GM21576 (cell line): ENCODE results near the gene TM7SF3.

Experiments used
- ATAC-seq: cut with Tn5 transposase; IDR thresholded peaks from one replicate; pipeline ENCODE4 v1.9.1; 2021; ENCODE audit warnings: mild to moderate bottlenecking, moderate library complexity; ENCODE audit not compliant: unreplicated experiment

TM7SF3 gene

DNA sequence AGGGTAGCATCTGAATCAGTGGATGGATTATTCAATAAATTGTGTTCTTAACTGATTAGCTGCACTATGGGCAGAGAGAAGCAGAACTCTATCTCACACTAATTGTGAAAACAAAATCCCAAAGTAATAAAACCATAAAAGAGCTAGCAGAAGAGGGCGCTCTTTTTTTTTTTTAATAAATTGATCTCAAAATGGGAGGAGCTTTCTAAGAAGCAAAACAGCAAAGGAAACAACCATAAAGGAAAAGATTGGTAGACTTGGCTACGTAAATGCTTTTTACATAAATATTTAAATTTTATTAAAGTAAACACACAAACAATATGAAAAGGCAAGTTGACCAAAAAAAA is 1.5 kb upstream of the TM7SF3 start:
- no peak for ATAC-seq

DNA sequence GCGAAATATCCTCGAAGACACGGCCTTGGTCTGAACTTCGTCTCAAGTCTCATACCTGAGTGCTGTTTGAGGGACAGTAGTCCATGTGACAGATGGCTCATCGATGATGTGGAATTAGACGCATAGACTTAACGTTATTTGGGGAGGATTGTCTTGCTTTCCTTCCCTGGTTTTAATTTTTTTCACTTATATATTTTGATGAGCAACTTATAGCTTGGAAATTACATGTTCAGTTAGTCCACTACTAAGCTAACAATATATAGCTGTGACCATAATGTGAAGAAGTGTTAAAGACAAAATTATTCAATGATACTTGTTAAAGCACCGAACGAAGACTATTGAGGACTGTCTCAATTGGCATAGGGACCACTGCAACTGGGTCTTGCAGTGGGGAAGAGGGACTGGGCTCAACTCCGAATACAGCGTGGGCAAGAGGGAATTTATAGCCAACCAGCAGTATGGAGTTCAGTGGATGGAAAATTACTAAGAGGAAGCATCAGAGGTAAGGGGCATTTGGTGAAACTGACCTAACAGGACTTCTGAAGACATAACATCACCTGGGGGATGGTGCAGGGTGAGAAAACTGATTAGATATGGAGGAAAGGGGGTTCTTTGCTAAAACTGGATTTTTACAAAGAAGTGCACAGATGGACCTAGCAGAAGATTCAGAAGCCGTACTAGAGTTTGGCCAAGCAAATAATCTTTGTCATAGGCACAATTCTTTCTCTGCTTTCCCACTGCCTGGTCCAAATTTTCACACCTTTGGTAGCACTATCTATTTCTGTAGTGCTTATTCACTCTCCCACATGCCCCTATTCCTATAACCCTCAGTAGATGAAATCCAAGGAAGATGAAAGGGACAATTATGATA is 910 bp upstream of the TM7SF3 start:
- ATAC-seq: no peak

DNA sequence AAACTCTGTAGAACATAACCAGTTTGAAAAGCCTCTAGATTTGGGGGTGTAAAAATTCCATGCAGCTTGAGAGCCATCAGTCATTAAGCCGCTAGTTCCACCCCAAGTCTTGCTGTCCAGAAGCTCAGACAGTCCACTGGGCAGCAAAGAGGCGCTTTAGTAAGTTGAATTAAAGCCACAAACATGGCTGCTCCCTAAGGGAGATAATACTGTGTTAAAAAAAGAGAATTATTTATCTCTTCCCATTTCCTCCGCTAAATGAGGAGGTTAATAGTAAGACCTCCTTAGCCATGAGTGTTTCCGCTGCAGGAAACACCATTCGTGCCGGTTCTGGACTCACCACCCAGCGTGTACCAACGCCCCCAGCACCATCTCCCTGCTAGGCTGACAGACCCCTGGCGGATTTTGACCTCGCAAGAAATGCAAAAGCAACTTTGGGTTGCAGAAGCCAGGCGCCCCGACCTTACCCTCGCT is 536 bp downstream of the TM7SF3 start:
- peak; percentile 26 for ATAC-seq

DNA sequence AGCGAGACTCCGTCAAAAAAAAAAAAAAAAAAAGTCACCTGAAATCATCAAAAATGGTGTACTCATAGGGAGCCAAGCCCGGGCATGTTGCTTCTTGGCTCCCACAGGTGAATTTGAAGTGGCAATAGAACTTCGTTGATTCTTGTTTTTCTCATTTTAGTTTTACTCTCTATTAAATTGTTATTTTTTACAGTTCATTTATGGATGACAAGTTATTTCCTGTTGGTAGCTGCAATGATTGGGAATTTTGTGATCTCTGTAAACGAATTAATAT is 1.3 kb downstream of the TM7SF3 start:
- no peak for ATAC-seq

DNA sequence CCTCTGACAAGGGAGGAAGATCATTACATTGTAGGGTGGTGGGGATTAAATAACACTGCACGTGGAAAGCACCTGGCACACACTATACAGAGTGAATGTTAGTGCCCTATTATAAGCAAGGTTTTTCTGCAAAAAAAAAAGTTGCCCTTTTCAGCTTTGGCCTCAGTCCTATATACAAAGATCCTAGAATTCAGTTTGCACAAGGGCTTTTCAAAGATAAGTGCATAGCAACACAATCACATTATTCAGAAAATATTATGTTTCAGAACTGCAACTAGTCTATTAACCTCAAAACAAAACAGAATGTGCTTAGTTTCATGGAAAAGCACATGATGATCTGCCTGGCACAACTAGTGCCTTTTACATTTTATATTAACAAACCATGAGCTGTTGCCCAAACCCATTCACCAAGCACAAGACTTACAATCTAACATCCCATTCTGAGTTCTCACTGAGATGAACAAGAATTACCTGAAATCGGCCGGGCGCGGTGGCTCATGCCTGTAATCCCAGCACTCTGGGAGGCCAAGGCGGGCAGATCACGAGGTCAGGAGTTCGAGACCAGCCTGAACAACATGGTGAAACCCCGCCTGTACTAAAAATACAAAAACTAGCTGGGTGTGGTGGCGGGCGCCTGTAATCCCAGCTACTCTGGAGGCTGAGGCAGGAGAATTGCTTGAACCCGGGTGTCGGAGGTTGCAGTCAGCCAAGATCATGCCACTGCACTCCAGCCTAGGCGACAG is 1.8 kb downstream of the TM7SF3 start:
- no peak for ATAC-seq

DNA sequence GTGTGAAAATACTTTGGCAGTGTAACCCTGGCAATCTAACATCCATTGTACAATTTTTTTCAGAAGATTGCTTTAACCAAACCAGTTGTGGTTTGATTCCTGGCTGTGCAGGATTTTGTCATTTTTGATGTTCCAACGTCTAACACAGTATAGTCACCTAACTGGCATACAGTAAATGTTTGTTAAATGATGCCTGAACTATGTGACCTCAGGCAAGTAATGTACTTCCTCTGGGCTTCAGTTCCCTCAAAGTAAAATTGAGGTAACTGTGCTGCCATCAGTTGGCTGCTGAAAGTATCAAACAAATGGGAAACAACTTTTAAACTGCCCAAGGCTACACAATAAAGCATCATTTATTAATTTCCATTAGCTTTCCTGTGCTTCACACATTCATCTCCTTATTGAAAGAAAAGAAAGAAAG is 4.3 kb downstream of the TM7SF3 start:
- ATAC-seq: no peak

DNA sequence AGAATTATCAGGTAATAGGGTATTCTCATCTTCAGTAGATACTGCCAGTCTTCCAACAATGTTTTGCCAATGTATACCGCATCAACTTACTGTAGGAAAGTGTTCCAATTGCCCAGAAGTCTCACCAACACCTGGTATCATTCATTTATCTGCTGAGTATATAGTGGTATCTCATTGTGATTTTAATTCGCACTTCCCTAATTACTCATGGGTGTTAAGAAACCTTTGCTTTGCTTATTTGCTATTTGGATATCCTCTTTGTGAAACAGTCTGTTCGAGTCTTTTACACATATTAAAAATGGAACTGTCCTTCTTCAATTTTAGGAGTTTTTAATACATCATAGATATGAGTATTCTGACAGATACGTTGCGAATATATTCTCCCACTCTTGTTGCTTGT is 6.1 kb downstream of the TM7SF3 start:
- no peak for ATAC-seq

DNA sequence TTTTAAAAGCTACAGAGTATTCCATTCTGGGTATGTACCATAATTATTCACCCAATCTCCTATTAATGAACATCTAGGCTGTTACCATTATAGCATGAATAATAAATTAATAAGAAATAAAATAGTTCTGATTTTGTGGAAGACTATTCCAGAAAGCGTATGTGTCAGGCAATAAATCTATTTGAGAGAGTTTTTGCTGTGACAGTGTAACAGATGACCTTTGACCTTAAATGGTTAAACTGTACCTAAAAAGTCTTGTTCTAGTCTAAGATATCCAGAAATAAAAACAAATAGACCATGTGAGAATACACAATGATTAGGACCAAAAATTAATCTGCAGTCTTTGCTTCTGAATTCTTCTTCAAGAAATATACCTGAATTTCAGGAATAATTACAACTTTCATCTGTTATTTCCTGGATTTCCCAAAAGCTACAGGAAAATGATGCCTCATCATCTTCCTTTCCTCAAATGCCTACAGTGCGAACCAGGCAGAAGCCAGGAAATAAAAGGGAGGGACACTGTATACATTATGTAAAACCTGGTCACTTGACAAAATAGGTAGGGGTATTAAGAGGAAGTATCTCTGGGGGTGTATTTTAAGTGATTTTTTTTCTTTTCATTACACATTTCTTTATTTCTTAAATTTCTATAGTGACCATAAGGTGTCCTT is 7.3 kb downstream of the TM7SF3 start:
- ATAC-seq: no peak

DNA sequence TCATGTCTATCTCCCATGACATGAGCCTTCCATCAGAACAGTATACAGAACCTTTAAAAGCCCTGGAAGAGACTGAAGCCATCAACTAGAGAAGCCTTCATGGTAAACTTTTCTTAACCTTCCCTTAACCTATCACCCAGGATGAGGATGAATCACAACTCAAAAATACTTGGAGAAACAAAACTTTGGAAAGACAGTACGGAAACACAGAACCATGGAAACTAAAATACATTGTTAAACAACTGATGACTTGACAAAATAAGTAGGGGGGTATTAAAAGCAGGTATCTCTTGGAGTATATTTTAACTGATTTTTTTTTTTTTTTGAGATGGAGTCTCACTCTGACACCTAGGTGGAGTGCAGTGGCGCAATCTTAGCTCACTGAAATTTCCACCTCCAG is 8.7 kb downstream of the TM7SF3 start:
- no peak for ATAC-seq

DNA sequence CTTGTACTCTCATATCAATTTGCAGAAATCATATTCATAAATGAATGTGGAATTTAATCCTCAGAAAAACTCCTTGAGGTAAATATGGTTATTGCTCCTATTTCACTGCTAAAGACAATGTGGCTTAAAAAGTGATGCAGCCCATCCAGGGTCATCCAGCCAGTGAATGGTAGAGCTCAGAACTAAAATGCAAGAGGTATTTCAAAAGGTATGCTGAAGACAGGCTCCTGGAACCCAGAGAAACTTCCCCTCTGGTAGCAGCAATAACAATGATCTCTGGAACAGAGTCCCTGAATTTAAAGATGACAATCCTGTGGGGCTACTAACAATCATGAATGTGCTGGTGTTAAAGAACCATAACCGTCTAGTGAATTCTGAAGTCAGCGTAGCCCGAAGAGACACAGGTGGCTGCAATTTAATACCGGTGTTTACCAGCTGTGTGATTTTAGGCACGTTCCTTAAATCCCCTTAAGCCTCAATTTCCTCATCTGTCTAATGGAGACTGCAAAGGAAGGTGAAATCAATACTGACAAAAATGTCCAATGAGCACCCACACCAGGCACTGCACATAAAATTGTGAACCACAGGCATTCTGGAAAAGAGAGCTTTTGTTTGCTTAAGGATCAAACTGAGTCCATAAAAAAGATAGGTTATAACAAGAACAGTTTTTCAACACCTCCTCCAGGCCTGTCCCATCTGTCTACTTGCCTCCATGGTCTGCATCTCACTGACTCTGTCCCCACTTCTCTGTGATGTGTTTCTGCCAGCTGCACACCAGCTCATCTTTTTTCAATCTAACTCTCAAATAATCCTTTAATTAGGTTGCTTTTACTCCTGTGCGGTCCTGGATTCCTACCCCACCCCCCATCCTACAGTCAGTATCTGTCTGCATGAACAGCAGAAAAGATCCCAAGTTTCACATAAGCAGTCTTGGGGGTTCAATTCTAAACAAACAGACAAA is 10.5 kb downstream of the TM7SF3 start:
- ATAC-seq: no peak

DNA sequence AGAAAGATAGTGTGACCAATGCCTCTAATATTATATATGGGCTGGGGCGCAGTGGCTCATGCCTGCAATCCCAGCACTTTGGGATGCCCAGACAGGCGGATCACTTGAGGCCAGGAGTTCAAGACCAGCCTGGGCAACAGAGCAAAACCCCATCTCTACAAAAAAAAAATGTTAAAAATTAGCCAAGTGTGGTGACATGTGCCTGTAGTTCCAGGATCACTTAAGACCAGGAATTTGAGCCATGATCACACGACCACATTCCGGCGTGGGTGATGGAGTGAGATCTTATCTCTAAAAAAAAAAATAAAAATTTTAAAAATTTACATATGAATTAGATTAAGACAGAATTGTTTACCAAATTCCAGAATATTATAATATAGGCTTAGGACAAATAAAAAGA is 12.0 kb downstream of the TM7SF3 start:
- no peak for ATAC-seq

DNA sequence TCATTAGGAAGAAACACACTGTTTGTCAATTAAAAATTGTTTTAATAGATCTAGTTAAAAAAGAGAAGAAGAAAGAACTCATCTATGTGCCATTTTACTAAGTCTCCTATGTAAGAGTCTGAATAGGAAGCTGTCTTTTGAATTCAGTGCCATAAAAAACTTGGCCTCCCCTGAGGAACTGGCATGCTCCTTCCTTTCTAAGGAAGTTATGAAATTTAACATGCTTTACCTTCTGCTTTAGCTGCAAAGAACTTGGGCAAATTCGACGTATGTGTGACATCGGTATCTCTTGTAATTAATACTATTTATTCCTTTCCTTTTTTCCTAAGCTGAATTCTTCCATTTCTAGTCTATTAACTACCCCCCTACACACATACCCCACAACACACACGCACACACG is 12.5 kb downstream of the TM7SF3 start:
- ATAC-seq: no peak

DNA sequence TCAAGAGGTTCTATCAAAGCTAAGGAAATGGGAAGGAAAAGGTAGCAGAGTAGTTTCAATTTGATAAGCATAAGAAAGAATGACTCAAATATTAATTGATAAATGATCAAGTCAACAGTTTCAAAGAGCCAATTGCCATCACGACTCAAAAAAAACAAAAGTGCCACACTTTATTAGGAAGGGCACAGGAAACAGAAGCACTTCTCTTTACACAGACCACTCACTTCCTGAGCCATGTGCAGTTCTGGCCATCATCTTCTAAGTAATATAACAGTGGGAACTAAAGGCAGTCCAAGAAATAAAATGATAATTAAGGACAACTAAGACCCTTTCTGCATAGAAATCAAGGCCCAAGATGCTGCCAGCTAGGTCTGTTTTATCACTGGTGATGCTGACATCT is 13.2 kb downstream of the TM7SF3 start:
- no peak for ATAC-seq

DNA sequence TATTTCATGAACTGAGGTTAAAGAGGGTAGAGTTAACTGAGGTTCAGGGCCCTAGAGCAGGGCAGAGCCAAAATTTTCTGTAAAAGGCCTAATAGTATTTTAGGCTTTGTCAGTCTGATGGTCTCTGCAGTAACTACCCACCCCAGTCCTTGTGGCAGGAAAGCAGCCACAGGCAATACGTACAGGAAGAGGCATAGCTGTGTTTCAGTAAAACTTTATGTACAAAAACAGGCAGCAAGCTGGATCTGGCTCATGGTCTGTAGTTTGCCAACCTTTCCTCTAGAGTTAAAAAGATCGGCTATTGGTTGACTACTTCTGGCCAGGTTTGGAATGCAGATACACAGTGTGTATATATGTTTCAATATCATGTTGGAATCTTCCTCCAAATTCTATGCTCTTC is 17.2 kb downstream of the TM7SF3 start:
- ATAC-seq: no peak

DNA sequence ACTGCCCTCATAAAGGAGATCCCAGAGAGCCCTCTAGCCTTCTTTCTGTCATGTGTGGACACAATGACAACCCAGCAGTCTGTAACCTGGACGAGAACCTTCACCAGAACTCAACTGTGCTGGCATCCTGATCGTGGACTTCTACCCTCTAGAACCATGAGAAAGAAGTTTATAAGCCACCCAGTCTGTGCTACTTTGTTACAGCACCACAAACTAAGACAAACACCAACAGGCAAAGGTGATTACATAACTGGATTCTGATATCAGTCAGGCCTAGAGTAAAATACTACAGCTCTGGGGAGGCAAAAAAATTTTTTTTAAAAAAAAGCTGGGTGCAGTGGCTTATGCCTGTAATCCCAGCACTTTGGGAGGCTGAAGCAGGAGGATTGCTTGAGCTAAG is 18.5 kb downstream of the TM7SF3 start:
- ATAC-seq: no peak

DNA sequence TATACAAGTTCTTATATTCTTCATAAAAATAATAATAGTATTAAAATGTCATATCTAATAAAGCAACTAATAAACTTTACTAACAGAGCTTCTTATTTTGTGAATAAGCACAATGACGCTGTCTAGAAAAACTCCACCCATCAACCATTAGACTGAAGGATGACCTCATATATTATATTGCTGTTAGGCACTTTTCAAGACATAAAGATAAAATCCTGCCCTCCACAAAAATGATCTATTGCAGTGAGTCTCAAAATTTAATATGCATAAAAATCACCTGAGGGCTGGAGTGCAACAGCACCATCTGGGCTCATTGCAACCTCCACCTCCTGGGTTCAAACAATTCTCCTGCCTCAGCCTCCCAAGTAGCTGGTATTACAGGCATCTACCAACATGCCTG is 20.1 kb downstream of the TM7SF3 start:
- no peak for ATAC-seq

DNA sequence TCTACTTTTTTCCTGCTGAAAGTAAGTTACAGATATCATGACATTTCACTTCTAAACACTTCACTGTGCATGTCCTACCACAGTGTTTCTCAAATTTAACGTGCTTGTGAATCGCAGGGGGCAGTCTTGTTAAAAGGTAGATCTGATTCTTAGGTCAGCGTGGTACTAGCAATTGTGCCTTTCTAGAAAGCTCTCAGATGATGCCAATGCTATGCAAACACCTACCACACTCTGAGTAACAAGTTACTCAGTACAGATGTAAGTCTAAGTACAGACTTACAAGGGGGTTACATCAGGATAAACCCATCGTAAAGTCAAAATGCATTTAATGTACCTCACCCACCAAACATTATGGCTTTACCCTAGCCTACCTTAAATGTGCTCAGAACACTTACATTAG is 22.4 kb downstream of the TM7SF3 start:
- no peak for ATAC-seq

DNA sequence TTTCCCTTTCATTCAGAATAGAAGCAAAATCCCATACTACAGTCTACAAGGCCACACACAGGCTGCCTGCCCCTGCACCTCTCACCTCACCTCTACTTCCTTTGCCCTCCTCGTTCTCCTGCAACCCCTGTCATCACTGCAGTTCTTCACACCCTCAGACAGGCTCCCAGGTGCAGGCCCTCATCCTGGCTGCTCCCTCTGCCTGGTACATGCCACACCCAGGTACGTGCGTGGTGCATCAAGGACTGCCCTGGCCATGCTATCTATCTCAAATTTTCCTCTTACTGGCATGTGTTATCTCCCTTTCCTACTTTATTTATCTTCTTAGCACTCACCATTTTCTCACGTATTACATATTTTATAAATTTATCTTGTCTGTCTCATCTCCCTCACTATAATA is 24.3 kb downstream of the TM7SF3 start:
- no peak for ATAC-seq

DNA sequence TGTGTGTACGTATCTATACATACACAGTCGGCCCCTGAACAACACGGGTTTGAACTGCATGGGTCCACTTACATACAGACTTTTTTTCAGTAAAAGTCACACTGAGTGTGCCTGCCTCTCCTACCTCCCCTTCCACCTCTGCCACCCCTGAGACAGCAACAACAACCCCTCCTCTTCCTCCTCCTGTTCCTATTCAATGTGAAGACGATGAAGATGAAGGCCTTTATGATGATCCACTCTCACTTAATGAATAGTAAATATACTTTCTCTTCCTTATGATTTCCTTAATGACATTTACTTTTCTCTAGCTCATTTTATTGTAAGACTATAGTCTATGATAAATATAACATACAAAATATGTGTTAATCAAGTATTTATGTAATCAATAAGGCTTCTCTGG is 25.5 kb downstream of the TM7SF3 start:
- ATAC-seq: no peak

DNA sequence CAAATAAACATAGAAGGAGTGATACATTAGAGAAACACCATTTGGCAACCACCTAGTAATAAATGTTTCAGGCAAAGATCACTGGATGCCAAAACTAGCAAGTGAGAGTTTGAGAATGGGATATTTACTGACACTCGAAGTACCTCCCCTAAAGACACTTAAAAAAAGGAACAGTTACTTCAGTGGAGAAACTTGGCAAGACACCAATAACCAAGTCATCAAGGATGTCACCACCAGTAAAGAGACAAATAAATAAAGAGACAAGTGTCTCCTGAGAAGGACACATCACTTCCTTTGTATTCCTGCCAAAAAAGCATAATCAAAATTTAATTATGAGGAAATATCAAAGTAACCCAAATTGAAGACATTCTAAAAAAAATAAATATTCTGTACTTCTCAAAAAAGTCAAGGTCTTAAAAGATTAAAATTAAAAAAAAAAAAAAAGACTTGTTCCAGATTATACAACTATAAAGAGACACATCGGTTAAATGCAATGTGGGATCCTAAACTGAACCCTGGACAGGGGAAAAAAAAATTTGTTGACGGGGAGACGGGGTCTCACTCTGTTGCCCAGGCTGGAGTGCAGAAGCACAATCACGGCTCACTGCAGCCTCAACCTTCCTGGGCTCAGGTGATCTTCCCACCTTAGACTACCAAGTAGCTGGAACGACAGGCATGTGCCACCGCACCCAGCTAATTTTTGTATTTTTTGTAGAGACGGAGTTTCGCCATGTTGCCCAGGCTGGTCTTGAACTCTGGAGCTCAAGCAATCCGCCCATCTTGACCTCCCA is 26.4 kb downstream of the TM7SF3 start:
- no peak for ATAC-seq
